ENCODE data around the gene CAPN2. TPM values are rescaled to one million over a fixed set of nuclear protein-coding genes. Genes with fewer than 3 reads are reported as not detected.

CAPN2 gene
- polyA plus RNA-seq, 3 donors: 182 to 202 (median 191) TPM

DNA sequence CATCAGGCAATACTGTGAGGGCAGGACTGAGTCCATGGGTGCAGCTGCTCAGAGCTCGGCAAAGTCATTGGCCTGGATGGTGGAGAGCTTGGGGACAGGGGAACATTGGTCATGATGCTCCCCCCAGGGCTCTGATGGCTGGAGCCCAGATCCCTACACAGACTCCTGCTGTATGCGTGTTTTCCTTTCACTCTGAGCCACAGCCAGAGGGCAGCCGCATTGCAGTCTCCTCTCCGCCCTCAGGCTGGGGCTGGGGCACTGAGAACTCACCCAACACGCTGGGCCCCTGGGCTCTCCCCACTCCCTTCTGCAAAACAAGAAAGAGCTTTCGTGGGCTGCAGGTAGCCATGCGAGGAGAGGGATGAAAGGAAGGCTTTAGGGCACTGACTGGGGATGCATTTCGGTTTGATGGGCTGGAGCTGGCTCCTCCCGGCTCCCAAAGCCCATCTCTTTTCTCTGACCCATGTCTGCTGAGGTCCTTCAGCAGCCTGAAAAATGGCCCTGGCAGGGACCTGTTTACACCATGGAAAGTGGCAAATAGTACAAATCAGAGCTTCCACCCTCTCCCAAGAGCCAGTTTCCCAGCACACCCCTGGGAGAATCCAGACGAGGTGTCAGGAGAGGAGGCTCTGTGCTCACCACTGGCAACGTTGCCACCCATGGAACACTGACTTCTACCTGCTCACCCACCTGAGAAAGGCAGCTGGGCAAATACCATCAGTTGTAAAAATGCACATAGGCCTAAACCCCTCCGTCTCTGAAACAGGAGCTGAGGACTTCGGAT, 43.8 kb downstream of the CAPN2 start:
- DNase-seq (ENCODE audit: low read depth in 3 of 3, low spot score in 2 of 3): no peak

DNA sequence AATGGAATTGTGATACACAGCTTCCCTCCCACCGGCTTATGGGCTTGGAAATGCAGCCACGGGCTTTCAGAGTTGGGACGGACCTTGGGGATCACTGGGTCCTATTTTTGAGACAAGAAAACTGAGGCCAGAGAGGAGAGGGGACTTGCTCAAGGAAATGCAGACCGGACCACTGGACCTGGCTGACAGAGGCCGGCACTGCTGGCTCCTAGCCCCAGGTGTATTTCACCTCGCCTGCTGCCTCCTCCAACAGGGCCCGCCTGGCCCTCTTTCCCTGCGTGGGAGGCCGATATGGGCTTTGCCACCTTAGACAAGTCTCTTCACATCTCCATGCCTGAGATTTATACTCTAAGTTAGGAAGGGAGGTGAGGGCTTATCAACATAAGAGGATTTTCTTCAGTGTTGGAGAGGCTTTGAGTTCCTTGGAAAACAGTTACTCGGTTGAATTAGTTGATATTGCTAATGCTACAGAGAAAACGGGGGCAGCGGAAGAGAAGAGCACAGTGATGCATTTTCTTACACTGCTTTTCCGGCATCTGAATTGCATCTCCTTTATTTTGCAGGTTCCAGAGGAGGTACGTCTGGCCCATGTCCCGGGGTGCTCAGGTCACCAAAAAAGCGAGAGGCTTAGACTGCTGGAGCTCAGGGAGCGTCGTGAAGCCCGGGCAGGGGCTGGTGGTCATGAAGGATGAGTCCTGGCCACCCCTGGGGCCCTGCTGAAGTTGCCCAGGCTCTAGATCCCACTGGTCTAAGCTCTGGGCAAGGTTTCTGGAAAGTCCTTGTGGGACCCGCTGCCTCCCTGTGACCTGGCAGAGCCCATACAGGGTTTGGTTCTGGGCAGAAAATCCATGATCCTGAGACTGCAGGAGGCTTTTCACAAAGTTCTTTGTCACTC, 44.7 kb downstream of the CAPN2 start:
- DNase-seq (ENCODE audit: low read depth in 3 of 3, low spot score in 2 of 3): no peak

DNA sequence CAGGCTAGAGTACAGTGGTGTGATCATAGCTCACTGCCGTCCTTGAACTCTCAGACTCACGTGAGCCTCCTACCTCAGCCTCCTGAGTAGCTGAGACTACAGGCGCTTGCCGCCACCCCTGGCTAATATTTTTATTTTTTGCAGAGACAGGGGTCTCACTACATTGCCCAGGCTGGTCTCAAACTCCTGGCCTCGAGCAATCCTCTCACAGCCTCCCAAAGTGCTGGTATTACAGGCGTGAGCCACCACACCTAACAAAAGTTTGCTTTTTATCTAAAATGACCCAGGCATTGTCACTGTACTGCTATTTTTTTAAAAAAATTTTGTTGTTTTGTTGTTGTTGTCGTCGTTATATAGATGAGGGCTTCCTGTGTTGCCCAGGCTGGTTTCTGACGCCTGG, 46.4 kb downstream of the CAPN2 start:
- no peak for DNase-seq (ENCODE audit: low read depth in 3 of 3, low spot score in 2 of 3)

- no peak for DNase-seq (ENCODE audit: low read depth in 3 of 3, low spot score in 2 of 3)
These were observed 46.9 kb downstream of the CAPN2 start for GRCh38 chr1:223759273-223759672.

DNA sequence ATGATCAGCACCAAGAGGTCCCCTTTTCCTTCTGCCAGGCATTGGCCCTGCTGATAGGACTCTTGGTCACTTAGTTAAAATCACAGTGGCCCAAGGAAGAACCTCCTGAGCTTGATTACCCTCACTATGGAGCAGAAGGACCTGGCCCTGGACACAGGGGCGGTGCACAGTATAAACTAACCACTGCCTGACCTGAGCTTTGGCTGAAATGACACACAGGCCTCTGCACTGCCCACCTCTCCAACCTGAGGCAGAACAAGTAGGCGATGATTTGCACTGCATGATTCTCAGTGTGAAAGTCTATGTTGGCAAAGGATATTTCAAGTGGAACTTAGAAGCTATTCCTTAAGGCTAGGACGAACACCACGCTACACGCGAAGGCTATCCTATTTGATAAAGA, 48.5 kb downstream of the CAPN2 start:
- no peak for DNase-seq (ENCODE audit: low read depth in 3 of 3, low spot score in 2 of 3)

- DNase-seq (ENCODE audit: low read depth in 3 of 3, low spot score in 2 of 3): no peak
These were observed 49.1 kb downstream of the CAPN2 start for GRCh38 chr1:223761411-223761810.

DNA sequence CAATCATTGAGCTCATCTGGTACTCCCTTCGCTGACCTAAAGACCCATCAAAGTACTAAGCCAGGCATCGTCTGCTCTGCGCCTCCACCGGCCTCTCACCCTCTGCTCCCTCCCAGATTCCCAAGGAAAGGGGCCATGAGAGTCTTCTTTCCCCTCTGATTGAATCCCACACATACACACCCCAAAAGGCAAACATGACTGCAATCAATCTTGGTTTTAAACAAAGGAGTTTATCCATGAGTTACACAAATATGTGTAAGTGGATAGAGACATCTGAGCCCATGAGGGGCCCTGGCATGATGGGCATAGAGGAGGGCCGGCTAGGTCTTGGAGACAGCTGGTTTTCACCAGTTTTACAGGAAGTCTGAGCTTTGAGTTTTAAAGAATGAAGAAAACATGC, 50.9 kb downstream of the CAPN2 start:
- DNase-seq (ENCODE audit: low read depth in 3 of 3, low spot score in 2 of 3): no peak

DNA sequence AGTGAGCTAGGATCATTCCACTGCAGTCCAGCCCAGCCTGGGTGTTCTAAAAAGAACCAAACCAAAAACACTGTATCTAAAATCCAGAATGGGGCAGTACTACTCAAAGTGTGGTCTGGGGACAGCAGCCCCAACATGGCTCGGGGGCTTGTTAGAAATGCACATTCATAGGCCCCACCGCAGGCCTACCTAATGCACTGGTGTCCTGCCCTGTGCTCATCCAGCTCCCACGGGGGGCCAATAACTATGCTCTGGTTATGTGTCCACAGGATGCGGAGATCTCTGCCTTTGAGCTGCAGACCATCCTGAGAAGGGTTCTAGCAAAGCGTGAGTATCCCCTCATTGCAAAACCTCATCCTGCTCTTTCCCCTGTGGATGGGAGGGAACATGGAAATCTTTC, 51.5 kb downstream of the CAPN2 start:
- DNase-seq (ENCODE audit: low read depth in 3 of 3, low spot score in 2 of 3): no peak

- no peak for DNase-seq (ENCODE audit: low read depth in 3 of 3, low spot score in 2 of 3)
These were observed 52.8 kb downstream of the CAPN2 start for GRCh38 chr1:223765036-223765718.

DNA sequence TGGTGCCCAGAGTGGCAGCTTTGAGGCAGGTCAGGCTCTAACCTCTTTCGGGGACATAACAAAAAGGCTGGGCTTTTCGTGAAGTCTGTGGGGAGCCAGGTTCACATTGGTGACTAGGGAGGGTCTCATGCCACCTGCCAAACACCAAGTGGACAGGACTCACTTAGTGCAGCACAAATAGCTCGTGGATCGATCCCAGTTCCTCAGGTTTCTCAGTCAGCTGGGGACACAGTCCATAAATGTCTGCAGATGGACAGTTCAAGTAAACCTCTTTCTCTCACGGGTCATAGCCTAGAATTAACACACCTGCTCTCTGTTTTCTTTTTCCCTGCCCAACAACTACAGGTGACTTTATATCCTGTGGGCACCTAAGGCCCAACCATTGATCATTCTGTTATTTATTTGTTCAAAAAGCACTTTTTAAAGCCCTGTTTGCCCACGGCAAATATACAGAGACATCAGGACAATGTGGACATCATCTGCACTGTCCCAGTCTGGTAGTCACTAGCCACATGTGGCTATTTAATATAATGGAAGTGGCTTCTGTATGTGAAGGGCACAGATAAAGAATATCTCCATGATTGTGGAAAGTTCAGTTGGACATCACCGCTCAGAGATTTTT, 53.5 kb downstream of the CAPN2 start:
- no peak for DNase-seq (ENCODE audit: low read depth in 3 of 3, low spot score in 2 of 3)

DNA sequence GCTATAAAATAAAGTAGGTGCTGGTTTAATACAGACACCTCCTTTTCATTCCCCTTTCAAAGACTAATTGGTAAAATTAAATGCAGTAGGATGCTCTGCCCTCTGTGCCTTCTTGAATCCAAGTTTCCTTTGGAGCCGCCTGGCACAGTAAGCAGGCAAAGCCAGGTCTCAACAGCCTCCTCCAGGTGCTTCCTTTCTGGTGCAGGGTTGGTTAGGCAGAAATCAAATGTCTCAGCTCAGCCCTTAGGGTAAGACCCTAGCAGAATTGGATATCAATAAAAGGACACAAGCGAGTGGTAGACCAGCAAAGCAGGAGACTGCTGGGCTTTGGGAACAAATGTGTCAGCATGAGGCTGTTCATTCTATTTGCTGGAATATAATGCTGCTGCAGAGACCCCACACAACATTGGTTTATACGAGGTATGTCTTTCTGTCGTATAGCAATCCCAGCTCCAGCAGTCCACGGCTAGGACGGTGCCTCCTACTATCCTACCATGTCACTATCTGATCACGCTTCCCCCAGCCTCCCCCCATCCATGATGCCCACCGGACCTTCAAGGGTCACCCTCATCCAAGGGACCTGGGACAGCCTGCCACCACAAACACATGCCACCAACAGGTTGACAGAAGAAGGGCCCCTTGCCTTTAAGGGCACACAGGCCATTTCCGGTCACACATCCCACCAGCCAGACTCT, 58.4 kb downstream of the CAPN2 start:
- no peak for DNase-seq (ENCODE audit: low read depth in 3 of 3, low spot score in 2 of 3)

- no peak for DNase-seq (ENCODE audit: low read depth in 3 of 3, low spot score in 2 of 3)
These were observed 59.1 kb downstream of the CAPN2 start for GRCh38 chr1:223771469-223771813.

GRCh38 chr1:223771814-223772770, 59.8 kb downstream of the CAPN2 start:
- DNase-seq (ENCODE audit: low read depth in 3 of 3, low spot score in 2 of 3): no peak

DNA sequence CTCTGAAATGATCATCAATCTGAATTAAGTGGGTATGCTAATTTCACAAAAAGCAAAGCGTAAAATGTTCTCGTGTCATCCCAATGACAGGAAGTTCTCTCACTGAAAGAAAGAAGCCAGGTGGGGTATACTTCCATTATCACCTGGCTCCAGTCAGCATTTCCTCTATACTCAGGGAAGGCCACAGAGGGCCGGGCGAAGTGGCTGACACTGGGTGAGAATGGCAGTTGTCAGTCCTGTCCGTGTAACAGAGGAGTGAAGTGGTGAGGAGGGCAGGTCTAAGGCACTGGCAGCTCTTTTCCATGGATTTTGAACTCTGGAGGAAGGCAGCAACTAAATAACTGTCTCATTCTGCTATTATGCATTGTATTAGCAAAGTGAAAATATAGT, 60.4 kb downstream of the CAPN2 start:
- DNase-seq (ENCODE audit: low read depth in 3 of 3, low spot score in 2 of 3): no peak

DNA sequence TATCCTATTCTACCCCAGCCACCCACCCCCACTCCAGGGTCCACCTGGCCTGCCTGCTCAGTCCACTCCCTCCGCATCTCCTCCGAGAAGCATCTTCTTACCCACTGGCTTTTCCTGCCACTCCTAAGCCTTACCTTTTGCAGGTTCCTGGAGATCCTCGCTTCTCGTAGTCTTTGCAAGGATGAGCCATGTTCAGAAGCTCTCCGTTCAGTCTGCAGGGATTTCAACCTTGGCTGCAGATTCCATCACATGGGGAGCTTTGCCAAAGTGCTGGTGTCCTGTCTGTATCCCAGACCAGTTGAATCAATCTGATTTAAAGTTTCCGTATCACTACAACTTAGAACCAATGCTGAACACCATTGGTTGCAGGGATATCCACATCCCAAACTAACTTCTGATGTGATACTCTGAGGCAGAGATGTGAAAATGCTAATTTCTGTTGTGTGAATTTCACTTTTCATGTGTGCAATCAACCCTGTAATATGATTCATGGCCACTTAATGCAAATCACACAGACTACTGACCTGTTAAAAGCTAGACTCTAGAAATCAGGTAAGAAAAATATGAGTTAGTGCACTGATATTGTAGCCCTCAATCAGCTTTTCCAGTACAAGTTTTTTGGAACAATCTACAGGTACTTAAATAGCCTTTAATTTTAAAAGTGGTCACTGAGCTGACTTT, 61.9 kb downstream of the CAPN2 start:
- no peak for DNase-seq (ENCODE audit: low read depth in 3 of 3, low spot score in 2 of 3)

GRCh38 chr1:223775054-223775453, 62.7 kb downstream of the CAPN2 start:
- DNase-seq (ENCODE audit: low read depth in 3 of 3, low spot score in 2 of 3): no peak

DNA sequence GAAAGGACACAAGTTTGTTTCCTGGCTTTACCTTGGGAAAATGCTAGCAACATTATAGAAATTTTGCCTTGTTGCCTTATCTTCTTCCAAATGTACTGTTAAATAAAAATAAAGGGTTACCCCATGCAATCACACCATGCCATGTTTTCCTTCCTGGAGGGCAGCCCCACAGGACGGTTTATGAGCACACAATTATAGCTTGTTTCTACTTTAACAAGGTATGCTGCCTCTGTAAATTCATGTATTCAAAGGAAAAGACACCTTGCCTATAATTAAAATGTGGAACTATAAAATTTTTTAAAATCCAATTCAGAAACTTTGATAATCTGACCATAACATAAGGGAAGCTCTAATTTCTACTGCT, 63.4 kb downstream of the CAPN2 start:
- no peak for DNase-seq (ENCODE audit: low read depth in 3 of 3, low spot score in 2 of 3)

DNA sequence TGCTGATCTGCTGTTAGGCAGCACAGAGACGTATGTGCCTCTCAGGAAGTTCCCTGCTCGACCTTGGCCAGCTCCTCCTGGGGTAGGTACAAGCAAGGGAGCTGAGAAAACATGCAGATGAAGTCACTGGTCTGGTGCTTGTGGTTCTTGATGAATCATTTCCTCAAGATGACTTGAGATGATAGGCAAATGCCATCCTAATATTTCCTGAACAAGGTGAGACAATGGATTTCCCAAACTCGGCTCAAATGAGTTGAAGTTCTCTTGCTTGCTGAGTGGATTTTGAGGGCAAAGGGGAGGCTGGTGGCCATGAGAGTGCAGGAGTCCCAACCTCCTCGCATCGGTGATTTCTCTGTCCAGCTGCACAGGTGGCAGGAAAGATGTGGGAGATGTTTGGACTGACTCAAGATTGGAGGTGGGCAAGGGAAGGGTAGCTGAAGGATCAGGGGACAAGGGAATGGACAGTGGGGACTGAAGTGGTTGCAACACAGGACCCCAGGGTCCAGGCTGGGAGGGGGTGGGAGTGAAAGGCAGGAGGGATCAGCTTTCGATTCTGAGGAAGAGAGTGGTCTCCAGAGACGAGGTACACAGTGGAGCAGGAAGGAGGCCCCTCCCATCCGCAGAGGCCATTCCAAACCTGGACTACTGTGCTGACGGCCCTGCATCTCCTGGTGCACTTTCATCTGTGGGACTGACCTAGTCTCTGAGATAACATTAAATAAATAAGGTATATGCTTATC, 63.9 kb downstream of the CAPN2 start:
- DNase-seq (ENCODE audit: low read depth in 3 of 3, low spot score in 2 of 3): no peak
